HepG2 (cell line): ENCODE measurements around the gene EPB41L1. TPM values are rescaled to one million over a fixed set of nuclear protein-coding genes. Genes with fewer than 3 reads are reported as not detected.

Experiments used
- HDAC1 ChIP-seq: sonication (generic); formaldehyde crosslinking; IDR thresholded peaks from 2 replicates; pipeline ENCODE4 v1.5.1; 2020; ENCODE audit warnings: mild to moderate bottlenecking, missing genetic modification reagents
- HNRNPK ChIP-seq: fragments of 200-400 bp; formaldehyde crosslinking; IDR thresholded peaks from 2 replicates; pipeline ENCODE4 v1.6.1; 2018; ENCODE audit warnings: low read length, low read depth, moderate library complexity, mild to moderate bottlenecking; ENCODE audit not compliant: poor library complexity, severe bottlenecking
- NFYB ChIP-seq: sonication (generic); formaldehyde crosslinking; IDR thresholded peaks from 2 replicates; pipeline ENCODE4 v1.4.0; 2020; ENCODE audit warnings: missing genetic modification reagents
- POLR2A ChIP-seq, 2 experiments: IDR thresholded peaks; 2 replicates each; pipeline ENCODE4 v1.6.1; 2011; ENCODE audit warnings: low read depth in 2 of 2, low read length in 2 of 2, mild to moderate bottlenecking in 1 of 2, moderate library complexity in 1 of 2; ENCODE audit not compliant: insufficient read depth in 1 of 2
- SMAD9 ChIP-seq: sonication (generic); formaldehyde crosslinking; IDR thresholded peaks from 2 replicates; pipeline ENCODE4 v1.5.1; 2020; ENCODE audit warnings: mild to moderate bottlenecking, missing genetic modification reagents
- U2AF1 ChIP-seq: fragments of 200-400 bp; formaldehyde crosslinking; optimal IDR thresholded peaks from 2 replicates; pipeline ENCODE3; 2017; ENCODE audit warnings: mild to moderate bottlenecking, low read depth, low read length
- ZMAT3 ChIP-seq: sonication (generic); formaldehyde crosslinking; conservative IDR thresholded peaks from 2 replicates; pipeline ENCODE4 v1.7.0; 2021; ENCODE audit warnings: missing genetic modification reagents
- ZNF20 ChIP-seq: sonication (generic); formaldehyde crosslinking; IDR thresholded peaks from 2 replicates; pipeline ENCODE4 v1.4.0; 2020; ENCODE audit warnings: mild to moderate bottlenecking, moderate library complexity, missing genetic modification reagents
- ZNF333 ChIP-seq: sonication (generic); formaldehyde crosslinking; IDR thresholded peaks from 2 replicates; pipeline ENCODE4 v1.4.0; 2020; ENCODE audit warnings: mild to moderate bottlenecking, missing genetic modification reagents, borderline replicate concordance
- ZNF468 ChIP-seq: sonication (generic); formaldehyde crosslinking; IDR thresholded peaks from 2 replicates; pipeline ENCODE4 v1.8.0; 2022; ENCODE audit warnings: mild to moderate bottlenecking, moderate library complexity, missing genetic modification reagents
- ZNF724P ChIP-seq: sonication (generic); formaldehyde crosslinking; IDR thresholded peaks from 2 replicates; pipeline ENCODE4 v1.8.0; 2022; ENCODE audit warnings: missing genetic modification reagents, borderline replicate concordance
- polyA plus RNA-seq, 8 experiments: library from polyadenylated mRNA; depleted of rRNA in 3 of 8; stranded (reverse) in 7 of 8; unstranded in 1 of 8; fragments of >200 nt; fragmentation: Illumina TruSeq in 4 of 8; extraction: Trizol in 4 of 8; gene quantifications; 2 replicates each; pipeline versions ENCODE4 v1.2.1 to v1.2.3, GENCODE V29; 2011 to 2016; ENCODE audit warnings: low read depth in 4 of 8, missing spikeins in 1 of 8, mixed read lengths in 1 of 8; ENCODE audit not compliant: insufficient read depth in 1 of 8
- total RNA-seq, 5 experiments: library from RNA; depleted of rRNA; stranded (reverse); fragments of >200 nt; fragmentation: Illumina TruSeq; extraction: Trizol; gene quantifications; 2 replicates each; pipeline ENCODE4 v1.2.3, GENCODE V29; 2016; ENCODE audit warnings: low read depth in 1 of 5
- TF ChIP-seq, protein P1 (sequence below): sonication (generic); formaldehyde crosslinking; conservative IDR thresholded peaks from 2 replicates; pipeline ENCODE4 v1.5.0; 2020; ENCODE audit warnings: missing genetic modification reagents
- TF ChIP-seq, protein P2 (sequence below): sonication (generic); formaldehyde crosslinking; IDR thresholded peaks from 2 replicates; pipeline ENCODE4 v1.8.0; 2022; ENCODE audit warnings: missing genetic modification reagents, mild to moderate bottlenecking, borderline replicate concordance
- TF ChIP-seq, protein P3 (sequence below): sonication (generic); formaldehyde crosslinking; IDR thresholded peaks from 2 replicates; pipeline ENCODE4 v1.4.0; 2020; ENCODE audit warnings: missing genetic modification reagents, borderline replicate concordance
- TF ChIP-seq, protein P4 (sequence below): sonication (generic); formaldehyde crosslinking; IDR thresholded peaks from 2 replicates; pipeline ENCODE4 v1.4.0; 2020; ENCODE audit warnings: missing genetic modification reagents
- TF ChIP-seq, protein P5 (sequence below): sonication (generic); formaldehyde crosslinking; IDR thresholded peaks from 2 replicates; pipeline ENCODE4 v1.5.1; 2020; ENCODE audit warnings: mild to moderate bottlenecking, moderate library complexity, missing genetic modification reagents
- TF ChIP-seq, protein P6 (sequence below): sonication (generic); formaldehyde crosslinking; IDR thresholded peaks from 2 replicates; pipeline ENCODE4 v1.8.0; 2022; ENCODE audit warnings: missing genetic modification reagents, mild to moderate bottlenecking, inconsistent platforms, borderline replicate concordance
- TF ChIP-seq, protein P7 (sequence below): sonication (generic); formaldehyde crosslinking; IDR thresholded peaks from 2 replicates; pipeline ENCODE4 v1.8.0; 2022; ENCODE audit warnings: mild to moderate bottlenecking, missing genetic modification reagents, moderate library complexity

The EPB41L1 gene
- total and polyA plus RNA-seq, 2 of the 13 experiments (the other 11 are each of a cell fraction or from before 2014, with no cell fraction given): 16.7 to 39.0 TPM

DNA sequence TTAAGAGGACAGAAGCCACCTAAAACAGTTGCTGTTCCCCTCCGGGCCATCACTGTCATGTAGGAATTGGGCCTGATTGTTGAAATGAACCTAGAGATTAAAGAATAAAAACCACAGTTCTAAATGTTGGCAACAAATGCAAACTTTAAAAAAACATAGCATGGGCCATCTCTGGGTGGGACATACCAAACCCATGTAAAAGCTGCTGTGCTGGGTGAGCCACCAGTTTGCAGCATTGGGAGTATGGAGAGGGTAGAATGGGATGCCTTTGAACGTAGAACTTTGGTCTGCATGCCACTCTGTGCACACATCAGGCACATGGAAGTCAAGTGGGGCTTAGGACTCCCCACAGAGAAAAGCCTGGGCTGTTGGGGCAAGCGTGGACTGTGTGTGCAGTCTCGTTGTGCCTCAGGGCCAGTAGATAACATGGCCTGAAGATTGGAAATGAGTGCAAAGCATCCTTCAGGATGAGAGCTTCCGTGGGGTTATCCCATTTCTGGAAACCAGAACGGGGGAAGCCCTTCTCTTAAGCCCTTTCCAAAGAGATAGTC lies 28.1 kb downstream of the EPB41L1 start (continued):
- TF ChIP-seq, protein P1, sequence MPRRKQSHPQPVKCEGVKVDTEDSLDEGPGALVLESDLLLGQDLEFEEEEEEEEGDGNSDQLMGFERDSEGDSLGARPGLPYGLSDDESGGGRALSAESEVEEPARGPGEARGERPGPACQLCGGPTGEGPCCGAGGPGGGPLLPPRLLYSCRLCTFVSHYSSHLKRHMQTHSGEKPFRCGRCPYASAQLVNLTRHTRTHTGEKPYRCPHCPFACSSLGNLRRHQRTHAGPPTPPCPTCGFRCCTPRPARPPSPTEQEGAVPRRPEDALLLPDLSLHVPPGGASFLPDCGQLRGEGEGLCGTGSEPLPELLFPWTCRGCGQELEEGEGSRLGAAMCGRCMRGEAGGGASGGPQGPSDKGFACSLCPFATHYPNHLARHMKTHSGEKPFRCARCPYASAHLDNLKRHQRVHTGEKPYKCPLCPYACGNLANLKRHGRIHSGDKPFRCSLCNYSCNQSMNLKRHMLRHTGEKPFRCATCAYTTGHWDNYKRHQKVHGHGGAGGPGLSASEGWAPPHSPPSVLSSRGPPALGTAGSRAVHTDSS (CRISPR knock-in tag): no peak
- no peak for TF ChIP-seq ZNF724P (CRISPR knock-in tag)
- TF ChIP-seq ZNF468 (CRISPR knock-in tag): no peak
- no peak for TF ChIP-seq ZMAT3
- TF ChIP-seq ZNF20 (CRISPR knock-in tag): 0 out of 2 replicates have a peak, but pooled peaks have one; percentile 47
- TF ChIP-seq, protein P2, sequence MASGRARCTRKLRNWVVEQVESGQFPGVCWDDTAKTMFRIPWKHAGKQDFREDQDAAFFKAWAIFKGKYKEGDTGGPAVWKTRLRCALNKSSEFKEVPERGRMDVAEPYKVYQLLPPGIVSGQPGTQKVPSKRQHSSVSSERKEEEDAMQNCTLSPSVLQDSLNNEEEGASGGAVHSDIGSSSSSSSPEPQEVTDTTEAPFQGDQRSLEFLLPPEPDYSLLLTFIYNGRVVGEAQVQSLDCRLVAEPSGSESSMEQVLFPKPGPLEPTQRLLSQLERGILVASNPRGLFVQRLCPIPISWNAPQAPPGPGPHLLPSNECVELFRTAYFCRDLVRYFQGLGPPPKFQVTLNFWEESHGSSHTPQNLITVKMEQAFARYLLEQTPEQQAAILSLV (CRISPR knock-in tag): no peak; the same call in none of the 2 replicates
- no peak for TF ChIP-seq SMAD9 (CRISPR knock-in tag)
- no peak for TF ChIP-seq HNRNPK
- TF ChIP-seq, protein P3, sequence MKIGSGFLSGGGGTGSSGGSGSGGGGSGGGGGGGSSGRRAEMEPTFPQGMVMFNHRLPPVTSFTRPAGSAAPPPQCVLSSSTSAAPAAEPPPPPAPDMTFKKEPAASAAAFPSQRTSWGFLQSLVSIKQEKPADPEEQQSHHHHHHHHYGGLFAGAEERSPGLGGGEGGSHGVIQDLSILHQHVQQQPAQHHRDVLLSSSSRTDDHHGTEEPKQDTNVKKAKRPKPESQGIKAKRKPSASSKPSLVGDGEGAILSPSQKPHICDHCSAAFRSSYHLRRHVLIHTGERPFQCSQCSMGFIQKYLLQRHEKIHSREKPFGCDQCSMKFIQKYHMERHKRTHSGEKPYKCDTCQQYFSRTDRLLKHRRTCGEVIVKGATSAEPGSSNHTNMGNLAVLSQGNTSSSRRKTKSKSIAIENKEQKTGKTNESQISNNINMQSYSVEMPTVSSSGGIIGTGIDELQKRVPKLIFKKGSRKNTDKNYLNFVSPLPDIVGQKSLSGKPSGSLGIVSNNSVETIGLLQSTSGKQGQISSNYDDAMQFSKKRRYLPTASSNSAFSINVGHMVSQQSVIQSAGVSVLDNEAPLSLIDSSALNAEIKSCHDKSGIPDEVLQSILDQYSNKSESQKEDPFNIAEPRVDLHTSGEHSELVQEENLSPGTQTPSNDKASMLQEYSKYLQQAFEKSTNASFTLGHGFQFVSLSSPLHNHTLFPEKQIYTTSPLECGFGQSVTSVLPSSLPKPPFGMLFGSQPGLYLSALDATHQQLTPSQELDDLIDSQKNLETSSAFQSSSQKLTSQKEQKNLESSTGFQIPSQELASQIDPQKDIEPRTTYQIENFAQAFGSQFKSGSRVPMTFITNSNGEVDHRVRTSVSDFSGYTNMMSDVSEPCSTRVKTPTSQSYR (CRISPR knock-in tag): 0 out of 2 replicates have a peak, but pooled peaks have one; percentile 30
- no peak for TF ChIP-seq NFYB (CRISPR knock-in tag)
- peak; percentile 31 to 46; a peak in 1 of 4 replicates for TF ChIP-seq POLR2A (IDR thresholded peaks at IDR 0.05; ENCODE audit: insufficient read depth in 1 of 2, low read depth in 2 of 2, low read length in 2 of 2)
- TF ChIP-seq, protein P4, sequence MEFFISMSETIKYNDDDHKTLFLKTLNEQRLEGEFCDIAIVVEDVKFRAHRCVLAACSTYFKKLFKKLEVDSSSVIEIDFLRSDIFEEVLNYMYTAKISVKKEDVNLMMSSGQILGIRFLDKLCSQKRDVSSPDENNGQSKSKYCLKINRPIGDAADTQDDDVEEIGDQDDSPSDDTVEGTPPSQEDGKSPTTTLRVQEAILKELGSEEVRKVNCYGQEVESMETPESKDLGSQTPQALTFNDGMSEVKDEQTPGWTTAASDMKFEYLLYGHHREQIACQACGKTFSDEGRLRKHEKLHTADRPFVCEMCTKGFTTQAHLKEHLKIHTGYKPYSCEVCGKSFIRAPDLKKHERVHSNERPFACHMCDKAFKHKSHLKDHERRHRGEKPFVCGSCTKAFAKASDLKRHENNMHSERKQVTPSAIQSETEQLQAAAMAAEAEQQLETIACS (CRISPR knock-in tag): no peak
- TF ChIP-seq, protein P5, sequence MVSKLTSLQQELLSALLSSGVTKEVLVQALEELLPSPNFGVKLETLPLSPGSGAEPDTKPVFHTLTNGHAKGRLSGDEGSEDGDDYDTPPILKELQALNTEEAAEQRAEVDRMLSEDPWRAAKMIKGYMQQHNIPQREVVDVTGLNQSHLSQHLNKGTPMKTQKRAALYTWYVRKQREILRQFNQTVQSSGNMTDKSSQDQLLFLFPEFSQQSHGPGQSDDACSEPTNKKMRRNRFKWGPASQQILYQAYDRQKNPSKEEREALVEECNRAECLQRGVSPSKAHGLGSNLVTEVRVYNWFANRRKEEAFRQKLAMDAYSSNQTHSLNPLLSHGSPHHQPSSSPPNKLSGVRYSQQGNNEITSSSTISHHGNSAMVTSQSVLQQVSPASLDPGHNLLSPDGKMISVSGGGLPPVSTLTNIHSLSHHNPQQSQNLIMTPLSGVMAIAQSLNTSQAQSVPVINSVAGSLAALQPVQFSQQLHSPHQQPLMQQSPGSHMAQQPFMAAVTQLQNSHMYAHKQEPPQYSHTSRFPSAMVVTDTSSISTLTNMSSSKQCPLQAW (CRISPR knock-in tag): no peak
- TF ChIP-seq ZNF333: peak; percentile 31; the same call in 1 of the 2 replicates
- no peak; the same call in 1 of the 2 replicates for TF ChIP-seq HDAC1 (CRISPR knock-in tag)
- TF ChIP-seq, protein P6, sequence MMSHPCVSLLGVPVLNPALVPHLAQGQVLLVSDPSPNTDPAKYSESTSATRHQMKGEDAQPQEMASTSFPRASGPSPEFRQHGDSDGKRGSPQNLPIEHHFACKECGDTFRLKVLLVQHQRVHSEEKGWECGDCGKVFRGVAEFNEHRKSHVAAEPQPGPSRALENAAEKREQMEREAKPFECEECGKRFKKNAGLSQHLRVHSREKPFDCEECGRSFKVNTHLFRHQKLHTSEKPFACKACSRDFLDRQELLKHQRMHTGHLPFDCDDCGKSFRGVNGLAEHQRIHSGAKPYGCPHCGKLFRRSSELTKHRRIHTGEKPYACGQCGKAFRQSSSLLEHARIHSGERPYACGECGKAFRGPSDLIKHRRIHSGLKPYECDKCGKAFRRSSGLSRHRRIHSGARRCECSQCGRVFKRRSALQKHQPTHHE (CRISPR knock-in tag): no peak; the same call in 1 of the 2 replicates
- TF ChIP-seq U2AF1: no peak
- TF ChIP-seq, protein P7, sequence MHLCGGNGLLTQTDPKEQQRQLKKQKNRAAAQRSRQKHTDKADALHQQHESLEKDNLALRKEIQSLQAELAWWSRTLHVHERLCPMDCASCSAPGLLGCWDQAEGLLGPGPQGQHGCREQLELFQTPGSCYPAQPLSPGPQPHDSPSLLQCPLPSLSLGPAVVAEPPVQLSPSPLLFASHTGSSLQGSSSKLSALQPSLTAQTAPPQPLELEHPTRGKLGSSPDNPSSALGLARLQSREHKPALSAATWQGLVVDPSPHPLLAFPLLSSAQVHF: no peak
